GM21515 (cell line): ENCODE results near the gene DNAJB8.

Experiments used
- ATAC-seq: cut with Tn5 transposase; IDR thresholded peaks from one replicate; pipeline ENCODE4 v1.9.1; 2021; ENCODE audit not compliant: unreplicated experiment

Gene DNAJB8

GRCh38 chr3:128495435-128495970 is 28.8 kb upstream of the DNAJB8 start:
- no peak for ATAC-seq

DNA sequence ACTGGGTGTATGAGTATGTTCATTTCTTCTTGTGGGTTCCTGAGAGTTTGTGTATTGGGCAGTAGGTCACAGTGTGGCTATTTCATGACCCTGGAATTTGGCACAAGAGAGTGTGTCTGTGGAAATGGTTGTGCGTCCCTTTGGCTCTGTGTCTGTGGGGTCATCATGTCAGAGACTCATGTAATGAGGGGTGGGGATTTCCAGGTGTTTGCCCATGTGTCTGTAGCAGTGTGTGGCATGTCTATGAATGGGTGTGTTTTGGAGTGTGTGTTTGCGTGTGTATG is 27.6 kb upstream of the DNAJB8 start:
- no peak for ATAC-seq

DNA sequence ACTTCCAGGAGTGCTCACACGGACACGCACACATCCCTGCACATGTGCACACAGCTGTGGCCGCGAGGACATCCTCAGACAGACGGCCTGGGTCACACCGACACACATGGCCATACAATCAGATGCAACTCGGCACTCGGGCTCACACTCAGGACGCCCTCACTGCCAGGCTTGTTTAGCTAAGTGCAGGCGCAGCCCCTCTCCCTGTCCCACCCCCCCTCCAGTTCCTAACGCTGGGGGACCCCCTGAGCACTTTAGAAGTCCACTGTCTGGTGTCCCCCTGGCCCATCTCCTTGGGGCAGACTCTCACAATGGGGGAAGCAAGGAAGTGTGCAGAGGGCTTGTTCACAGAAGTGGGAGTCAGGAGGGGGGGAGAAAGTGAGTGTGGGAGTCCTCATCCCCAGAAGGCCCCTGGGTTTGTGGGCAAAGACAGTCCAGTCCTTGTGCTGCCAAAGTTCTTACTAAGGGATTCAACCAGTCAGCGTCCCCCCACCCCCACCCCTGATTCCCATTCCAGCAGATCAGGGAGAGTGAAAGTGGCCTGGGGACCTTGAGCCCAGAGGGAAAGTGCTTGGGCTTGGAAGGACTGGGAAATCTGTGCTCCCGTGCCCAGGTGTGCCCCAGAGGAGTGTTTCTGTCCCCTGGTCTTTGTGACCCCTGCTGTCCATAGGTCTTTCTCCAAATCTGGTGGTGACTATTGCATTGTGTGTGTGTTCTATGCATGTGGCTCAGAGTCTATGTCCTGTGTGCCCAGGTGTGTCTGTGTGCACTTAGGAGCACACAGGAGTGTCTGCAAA is 27.1 kb upstream of the DNAJB8 start:
- no peak for ATAC-seq

DNA sequence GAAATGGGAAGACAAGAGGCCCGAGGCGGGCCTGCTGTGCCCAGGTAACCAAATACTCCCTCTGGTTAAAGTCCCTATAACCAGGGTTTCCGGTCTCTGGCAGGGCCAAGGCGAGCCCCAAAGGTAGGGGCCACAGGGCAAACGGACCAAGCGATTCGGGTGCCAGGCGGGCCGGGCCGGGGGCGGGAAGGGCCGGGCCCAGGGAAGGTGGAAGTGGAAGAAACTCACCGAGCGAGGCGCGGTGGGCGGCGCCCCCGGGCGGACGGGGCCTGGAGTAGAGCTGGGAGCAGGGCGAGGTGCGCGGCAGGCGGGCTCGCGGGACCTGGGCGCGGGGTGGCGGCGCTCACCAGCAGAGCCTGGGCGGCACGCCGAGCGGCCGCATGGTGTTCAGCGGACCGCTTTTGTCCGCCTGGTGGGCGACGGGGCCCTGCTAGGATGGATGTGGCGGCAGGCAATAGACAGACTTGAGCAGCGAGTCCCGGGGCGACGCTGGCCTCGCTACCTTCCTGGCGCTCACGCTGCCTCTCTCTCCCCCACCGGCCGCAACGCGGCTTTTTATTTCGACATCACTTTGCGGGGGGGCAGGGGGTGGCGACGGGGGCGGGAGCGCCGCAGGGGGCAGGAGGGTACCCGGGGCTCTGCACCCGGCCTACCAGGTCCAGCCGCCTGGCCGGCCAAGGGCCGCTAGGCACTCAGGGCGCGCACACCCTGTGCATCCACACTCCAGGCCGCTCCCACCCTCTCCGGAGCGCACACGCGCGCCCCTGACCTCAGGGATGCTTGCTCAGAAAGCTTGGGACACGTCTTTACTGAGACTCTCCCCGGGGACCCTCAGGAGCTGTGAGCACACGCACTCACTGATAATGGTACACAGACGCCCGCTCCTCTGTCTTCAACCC is 26.2 kb upstream of the DNAJB8 start, which contains the start of gene GATA2:
TSS of gene GATA2 (minus strand) at position 531 of the 899 bp plus-strand sequence. CDS start 6,170 bp downstream, outside the sequence.
- ATAC-seq, result no peak

GRCh38 chr3:128491941-128492670 is 25.4 kb upstream of the DNAJB8 start:
- ATAC-seq, result no peak

GRCh38 chr3:128491691-128491940 is 24.9 kb upstream of the DNAJB8 start:
- no peak for ATAC-seq

DNA sequence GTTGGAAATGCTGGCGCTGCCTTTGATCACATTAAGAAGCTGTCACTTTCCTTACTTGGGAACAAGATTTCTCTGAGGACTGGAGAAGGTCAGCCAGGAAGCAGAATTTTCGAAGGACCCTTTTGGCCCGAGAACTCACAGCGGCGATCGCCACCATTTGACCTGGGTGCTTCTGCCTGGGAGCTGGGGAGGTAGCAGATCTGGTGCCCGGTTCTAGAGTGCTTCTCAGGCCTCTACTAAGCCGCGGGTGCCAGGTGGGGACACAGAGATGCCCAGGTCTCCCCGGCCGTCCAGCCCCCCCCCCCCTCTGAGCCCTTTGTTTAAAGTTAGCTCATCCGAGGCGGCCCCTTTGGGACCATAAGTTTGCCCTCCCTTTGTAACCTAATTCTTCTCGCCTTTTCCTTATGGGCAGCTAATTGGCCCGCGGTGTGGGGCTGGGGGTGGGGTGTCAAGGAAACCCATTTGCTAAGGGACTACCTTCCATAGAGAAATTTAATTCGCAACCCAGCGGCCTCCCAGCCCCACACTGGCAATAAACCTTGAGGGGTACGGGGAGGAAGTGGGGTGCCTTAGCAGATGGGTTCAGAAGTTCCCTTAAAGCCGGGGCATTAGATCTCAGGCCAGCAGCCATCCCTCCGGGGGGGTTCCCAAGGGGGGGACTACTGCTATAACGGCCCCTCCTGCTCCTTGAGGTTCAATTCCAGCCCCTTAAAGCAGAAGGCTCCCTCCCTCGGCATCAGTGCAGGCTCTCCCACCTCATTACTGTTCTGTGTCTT is 24.4 kb upstream of the DNAJB8 start:
- no peak for ATAC-seq

DNA sequence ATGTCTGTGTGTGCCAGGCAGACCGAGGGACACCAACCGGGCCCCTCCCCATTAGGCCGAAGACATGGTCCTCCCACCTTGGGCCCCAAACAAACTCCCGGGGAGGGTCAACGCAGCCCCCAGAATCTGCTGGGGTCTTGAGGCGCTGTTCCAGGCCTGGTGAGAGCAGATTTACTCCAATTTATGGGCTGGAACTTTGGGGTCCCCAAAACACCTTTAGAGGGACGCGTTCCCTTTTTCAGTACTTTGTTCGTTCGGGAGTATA is 23.9 kb upstream of the DNAJB8 start:
- ATAC-seq, result no peak

GRCh38 chr3:128489927-128490649 is 23.4 kb upstream of the DNAJB8 start:
- ATAC-seq, result no peak

DNA sequence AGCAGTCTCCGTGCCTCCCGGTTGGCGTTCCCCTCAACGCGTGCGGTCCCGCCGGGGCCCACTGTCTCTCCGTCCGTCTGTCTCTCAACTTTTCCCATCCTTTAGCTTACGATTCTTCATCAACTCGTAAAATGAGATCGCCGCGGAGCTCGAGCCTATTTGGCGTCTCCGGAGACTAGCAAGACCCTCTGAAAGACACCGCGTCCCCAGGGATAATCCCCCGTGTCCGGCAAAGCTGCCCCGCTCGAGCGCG is 22.9 kb upstream of the DNAJB8 start:
- no peak for ATAC-seq

GRCh38 chr3:128488991-128489673 is 22.4 kb upstream of the DNAJB8 start:
- ATAC-seq, result no peak

DNA sequence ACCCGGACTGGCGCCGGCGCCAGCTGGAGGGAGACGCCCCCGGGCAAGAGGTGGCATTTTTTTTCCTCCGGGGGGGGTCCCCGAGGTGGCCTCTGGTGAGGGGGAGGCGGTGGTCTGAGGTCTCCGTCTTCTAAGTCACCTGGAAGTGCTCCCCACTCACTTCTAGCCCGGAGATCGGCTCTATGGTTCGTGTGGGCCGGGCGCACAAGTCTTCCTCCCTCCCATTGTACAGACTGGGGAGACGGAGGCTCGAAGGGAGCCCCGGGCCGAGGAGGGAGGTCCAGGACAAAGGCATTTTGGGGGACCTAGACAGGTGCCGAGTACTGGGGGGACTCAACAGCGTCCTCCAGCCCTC is 21.9 kb upstream of the DNAJB8 start:
- no peak for ATAC-seq

DNA sequence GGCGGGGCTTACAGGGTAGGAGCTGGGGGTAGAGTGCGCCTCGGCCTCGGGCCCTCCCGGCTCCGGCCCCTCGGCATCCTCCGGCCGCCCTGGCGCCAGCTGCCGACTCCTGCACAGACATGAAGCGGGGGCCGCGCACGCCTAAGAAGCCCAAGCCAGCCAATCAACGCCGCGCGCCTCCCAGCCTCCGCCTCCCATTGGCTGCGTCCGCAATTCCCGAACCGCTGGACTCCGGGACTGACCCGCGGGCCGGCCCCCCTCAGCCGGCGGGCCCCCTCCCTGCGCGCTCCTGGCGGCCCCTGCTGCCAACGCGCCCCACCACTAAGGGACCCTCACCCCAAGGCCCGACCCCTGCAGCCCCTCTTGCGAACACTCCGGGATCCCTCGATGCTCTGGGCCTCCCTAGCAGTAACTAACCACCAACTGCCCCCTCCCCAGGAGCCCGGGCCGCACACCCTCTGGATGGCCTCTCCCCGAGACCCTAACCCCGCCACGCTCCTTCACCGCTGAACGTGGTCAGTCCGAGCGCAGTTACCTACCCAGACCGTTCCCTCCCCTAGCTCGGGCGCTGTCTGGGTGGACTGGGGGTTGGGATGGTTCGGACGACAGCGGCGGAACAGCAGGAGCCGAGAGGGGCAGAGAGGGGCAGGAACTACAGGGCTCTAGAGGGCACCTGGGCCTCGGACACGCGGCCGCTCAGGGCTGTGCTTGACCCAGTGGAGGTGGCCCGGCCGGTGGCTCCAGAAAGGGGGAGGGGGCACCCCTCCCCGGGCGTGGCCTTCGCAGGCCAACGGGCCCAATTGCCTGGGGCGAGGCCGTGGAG is 21.3 kb upstream of the DNAJB8 start:
- no peak for ATAC-seq

DNA sequence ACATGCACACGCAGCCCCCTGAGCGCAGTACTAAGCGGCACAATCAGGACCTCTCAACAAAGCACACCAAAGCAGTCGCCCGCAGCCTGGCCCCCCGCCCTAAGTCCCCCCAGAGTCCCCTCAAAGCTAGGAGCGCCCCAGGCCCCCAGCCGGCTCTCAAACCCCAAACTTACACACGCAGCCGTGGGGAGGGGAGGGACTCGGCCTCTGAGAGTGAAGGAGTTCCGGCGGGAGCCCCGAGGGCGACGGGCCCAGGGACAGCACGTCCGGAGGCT is 20.8 kb upstream of the DNAJB8 start:
- no peak for ATAC-seq

DNA sequence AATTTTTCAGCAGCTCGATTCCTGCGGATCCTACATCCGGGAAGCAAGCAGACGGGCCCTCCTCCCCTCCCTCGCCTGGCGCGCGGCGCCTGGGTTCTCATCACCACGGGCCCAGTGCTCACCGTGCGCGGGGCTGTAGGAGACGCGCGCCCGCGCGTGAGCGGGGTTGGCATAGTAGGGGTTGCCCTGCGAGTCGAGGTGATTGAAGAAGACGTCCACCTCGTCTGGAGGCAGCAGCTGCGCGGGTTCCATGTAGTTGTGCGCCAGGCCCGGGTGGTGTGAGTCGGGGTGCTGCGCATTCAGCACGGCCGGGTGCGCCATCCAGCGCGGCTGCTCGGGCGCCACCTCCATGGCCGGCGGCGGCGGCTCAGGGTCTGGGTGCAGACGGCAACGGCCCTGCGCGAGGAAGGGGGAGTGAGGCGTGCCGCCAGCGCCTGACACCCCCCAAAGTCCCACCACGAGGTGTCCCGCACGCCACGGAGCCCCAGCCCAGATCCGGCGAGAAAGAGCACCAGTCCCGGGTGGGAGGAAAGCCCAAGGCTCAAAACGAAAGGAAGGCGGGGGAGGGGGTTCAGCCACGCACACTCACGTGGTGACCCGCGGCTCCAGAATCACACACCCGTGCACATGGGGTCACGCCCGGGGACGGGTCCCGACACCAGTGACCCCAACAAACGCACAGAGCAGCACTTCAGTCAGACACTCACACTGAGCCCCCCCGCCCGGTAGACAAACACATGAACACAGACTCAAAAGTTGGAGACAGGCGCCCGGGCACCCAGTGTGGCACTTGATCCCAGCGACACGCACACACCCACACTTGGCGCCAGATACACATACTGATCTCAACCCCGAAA is 20.2 kb upstream of the DNAJB8 start:
- ATAC-seq, result no peak

DNA sequence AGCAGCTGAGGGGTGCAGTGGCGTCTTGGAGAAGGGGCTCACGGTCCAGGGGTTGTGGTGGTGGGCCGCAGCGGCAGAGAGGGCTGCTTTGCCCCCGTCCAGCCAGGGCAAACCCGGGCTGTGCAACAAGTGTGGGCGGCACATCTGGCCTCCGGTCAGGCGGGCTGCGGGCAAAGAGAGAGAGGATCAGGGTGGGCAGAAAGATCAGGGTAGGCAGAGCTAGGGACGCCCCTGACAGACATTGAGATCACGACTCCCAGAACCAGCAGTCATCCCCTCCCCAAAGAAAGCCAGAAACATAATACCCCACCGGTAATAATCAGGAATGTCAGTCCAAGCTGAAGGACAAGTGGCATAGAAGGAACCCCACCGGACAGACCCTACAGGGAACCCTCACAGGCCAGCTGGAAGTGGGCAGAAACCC is 19.5 kb upstream of the DNAJB8 start:
- ATAC-seq, result no peak

GRCh38 chr3:128485282-128486204 is 18.9 kb upstream of the DNAJB8 start:
- no peak for ATAC-seq
